HG02623 (cell line): Measurements from ENCODE around the gene TESMIN.

Source experiments
- ATAC-seq: cut with Tn5 transposase; IDR thresholded peaks from one replicate; pipeline ENCODE4 v1.9.1; 2021; ENCODE audit warnings: moderate library complexity; ENCODE audit not compliant: unreplicated experiment

The TESMIN gene

DNA sequence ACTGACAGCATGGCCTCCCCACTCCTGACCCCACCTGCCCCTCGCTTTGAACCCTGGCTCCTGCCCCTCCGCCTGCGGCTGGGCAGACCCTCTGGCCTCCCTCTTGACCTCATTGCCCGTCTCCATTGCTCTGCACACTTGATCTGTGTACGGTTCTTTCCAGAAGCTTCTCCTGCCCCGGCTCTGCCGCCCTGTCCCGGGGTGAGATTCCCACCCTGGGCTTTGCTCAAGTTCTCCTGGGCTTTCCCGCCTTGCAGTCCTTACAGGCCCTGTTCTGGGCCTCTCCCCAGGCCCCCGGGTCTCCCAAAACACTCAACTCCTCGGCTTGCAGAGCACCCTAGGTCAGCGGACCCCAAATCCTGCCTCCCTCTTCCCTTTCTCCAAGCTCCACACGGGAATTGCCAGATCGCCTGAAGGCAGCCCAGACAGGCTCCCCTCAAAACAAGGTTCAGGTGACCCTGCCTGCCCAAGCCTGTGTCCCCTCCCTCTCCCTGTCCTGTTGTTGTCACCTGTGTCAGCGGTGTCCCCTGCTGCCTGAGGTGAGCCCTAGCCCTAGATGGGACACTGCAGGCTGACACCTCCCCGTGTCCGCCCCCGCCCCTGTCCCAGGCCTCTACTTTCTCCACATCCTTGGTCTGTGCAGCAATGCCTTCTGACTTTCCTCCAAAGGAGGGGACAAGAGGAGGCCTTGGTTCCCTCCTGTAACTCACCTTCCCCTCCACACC lies 65.5 kb downstream of the TESMIN start:
- no peak for ATAC-seq

- ATAC-seq, result no peak
Observed at GRCh38 chr11:68684385-68685356, 66.6 kb downstream of the TESMIN start, which contains the start of gene GAL. TSS of gene GAL (plus strand) at chr11:68684544. CDS start at chr11:68684924, 380 bp downstream.

GRCh38 chr11:68683536-68684384 lies 67.6 kb downstream of the TESMIN start:
- ATAC-seq, result no peak

GRCh38 chr11:68683121-68683520 lies 68.2 kb downstream of the TESMIN start:
- no peak for ATAC-seq

GRCh38 chr11:68682531-68682961 lies 68.8 kb downstream of the TESMIN start:
- ATAC-seq, result no peak

DNA sequence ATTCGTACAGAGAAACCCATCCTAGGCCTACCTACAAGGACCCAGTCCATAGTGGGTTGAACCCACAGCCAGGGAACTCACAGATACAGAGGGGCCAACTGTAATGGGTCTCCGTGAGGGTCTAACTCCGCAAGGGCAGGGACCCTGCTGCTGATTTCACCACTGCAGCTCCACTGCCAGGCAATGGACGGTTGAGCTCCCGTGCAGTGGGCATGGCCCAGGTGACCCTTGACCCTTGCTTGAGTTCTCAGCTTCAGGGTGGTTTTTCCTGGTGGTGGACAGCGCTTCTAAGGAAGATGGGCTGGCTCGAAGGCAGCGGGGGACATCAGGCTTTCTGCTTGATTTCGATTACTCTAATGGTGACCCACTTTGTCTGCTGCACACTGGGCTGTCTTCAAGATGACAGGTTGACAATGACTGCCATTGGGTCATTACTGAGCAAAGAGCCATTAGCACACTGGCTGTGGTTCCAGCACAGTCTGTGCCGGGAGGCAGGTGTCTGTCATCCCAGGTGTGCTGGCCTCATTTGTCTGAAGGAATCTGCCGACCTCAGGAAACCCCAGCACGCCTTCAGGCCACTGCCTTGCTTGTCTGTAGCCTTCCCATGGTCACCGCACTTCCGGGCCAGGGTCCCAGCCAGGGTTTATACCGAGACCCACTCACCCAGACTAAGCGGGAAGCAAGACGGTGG lies 70.6 kb downstream of the TESMIN start:
- ATAC-seq, result no peak

GRCh38 chr11:68678031-68678441 lies 73.3 kb downstream of the TESMIN start:
- no peak for ATAC-seq

DNA sequence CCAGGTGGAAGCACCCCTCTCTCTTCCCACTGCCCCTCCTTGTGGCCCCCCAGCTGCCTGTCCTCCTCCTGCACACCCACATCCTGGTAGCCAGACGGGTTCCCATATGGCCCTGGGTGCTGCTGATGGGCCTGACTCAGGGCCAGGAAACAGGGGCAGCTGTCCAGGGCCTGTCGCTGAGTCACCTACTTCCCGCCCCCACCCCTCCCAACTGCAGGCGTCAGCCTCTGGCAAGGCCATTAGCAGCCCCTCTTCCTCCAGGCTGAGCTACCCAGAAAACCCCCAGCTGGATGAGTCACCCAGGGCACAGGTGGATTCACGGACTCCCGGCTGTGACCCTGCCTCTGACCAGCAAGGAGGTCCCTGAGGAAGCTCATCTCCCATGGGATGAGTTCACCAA lies 73.9 kb downstream of the TESMIN start:
- no peak for ATAC-seq

DNA sequence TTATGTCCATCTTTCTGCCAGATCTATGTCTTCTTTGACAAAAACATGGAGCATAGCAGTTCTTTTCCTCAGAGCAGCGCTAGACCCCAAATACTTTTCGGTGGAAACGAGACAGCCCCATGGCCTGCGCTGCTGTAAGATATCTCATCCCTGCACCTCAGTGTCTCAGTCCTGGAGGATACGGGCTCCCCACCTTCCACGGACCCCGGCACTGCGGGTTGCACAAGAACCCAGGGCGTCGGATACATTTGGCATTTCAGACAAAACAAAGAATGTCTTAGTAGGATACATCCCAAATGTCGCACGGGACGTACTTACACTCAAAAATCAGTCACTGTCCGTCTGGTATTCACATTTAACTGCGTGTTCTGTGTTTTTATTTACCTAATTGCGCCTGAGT lies 76.9 kb downstream of the TESMIN start:
- ATAC-seq, result no peak

DNA sequence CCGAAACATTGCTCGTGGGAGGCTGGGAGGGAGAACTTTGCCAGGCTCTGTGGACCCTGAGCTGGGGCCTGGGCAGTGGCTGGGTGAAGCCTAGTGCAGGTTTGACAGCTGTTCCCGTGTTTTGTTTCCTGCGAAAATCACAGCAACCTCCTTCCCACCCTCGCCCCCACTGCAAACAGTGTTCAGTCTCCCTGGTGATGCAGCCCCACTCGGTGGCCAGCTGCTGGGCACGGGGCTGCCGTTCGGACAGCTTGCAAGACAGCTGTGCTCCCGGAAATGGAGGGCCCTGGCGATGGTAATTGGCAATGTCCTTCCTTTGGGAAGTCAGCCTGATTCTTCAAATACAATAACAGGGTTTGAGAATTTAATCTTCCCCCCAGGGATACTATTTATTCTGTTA lies 77.3 kb downstream of the TESMIN start:
- ATAC-seq, result no peak

DNA sequence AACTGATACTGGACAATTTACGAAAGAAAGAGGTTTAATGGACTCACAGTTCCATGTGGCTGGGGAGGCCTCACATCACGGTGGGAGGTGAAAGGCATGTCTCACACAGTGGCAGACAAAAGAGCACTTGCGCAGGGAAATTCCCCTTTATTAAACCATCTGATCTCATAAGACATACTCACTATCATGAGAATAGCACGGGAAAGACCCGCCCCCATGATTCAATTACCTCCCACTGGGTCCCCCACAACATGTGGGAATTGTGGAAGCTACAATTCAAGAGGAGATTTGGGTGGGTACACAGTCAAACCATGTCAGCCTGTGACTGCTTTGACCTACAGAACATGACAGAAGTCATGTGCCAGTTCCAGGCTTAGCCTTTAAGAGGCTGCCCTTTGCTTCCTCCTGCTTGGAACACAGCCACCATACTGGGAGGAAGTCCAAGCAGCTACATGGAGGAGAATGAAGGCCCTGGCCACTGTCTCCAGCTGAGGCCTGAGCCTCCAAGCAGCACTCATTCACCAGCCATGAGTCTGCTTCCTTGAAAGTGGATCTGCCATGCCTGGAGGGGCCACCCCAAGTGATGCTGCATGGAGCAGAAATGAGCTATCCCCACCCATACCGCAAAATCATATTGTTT lies 77.9 kb downstream of the TESMIN start:
- ATAC-seq, result no peak

GRCh38 chr11:68670208-68670992 lies 80.9 kb downstream of the TESMIN start:
- no peak for ATAC-seq

GRCh38 chr11:68669301-68670090 lies 81.8 kb downstream of the TESMIN start:
- ATAC-seq, result no peak

GRCh38 chr11:68667511-68668500 lies 83.5 kb downstream of the TESMIN start:
- no peak for ATAC-seq

GRCh38 chr11:68666849-68667248 lies 84.5 kb downstream of the TESMIN start:
- ATAC-seq, result no peak

GRCh38 chr11:68665436-68665835 lies 85.9 kb downstream of the TESMIN start:
- ATAC-seq, result no peak

DNA sequence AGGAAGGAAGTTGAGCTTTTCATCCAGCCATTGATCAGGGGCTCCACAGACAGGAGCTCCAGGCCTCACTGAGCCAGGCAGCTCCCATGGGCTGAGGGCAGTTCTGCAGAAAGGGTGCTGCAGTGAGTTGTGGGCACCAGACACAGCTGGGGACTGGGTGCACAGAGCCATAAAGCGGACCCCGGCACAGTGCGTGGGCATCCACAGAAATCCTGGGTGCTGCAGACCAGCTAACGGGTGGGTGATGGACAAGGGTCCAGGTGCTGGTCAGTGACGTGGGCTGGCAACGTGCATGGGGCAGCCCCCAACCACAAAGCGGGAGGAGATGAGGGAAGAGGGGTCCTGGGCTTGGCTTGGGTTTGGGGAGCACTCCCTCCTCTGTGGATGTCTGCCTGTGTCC lies 86.4 kb downstream of the TESMIN start:
- ATAC-seq, result no peak
